Testis (tissue), 2 donors: Measurements from ENCODE around the gene TNNI2.
A peak's percentile ranks its signal among the peaks of the same experiment; 100 is the strongest.

Experiments
- CTCF ChIP-seq, 3 experiments: fragments of 450-650 bp in 2 of 3; fragments of 200-600 bp in 1 of 3; sonication (generic) in 1 of 3; IDR thresholded peaks; one replicate each; pipeline ENCODE4 v1.5.1; 2016 to 2019; ENCODE audit warnings: antibody characterized with exemption in 3 of 3, mild to moderate bottlenecking in 2 of 3, moderate library complexity in 1 of 3
- POLR2A ChIP-seq: fragments of 450-650 bp; IDR thresholded peaks from one replicate; pipeline ENCODE4 v1.6.1; 2017; ENCODE audit warnings: antibody characterized with exemption, mild to moderate bottlenecking, moderate library complexity

- peak in 2 of 3 experiments; percentile 38 to 56 for TF ChIP-seq CTCF (IDR thresholded peaks at IDR 0.05)
- TF ChIP-seq POLR2A, result no peak
These were observed 37.7 kb downstream of the TNNI2 start for GRCh38 chr11:1876361-1877063.
